ENCODE data around the gene DNM3. TPM values are rescaled to one million over a fixed set of nuclear protein-coding genes. Genes with fewer than 3 reads are reported as not detected.

The DNM3 gene
- total and polyA plus RNA-seq, 9 of the 15 experiments (the other 6 are each of a cell fraction or from before 2014, with no cell fraction given): 0.08 to 0.36 (median 0.22) TPM; not detected in 1

DNA sequence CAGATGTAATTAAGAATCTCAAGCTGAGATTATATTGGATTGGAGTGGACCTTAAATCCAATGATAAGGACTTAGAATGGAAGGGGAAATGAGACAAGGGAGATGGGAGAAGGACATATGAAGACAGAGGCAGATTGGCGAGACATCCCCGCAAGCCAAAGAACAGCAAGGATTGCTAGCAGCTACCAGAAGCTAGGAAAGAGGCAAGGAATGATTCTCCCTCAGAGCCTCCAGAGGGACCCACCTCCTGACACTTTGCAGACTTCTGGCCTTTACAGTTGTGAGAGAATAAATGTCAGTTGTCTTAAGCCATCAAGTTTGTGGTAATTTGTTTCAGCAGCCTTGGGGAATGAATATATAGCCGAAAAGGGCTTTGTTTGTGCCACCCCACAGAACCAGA, 39.1 kb upstream of the DNM3 start:
- no peak overlapping the region for H3K4me3 ChIP-seq
- no peak for TF ChIP-seq ZNF830 (CRISPR knock-in tag; IDR thresholded peaks at IDR 0.05)
- no peak for TF ChIP-seq FOXO4 (CRISPR knock-in tag; IDR thresholded peaks at IDR 0.05)
- no peak for TF ChIP-seq POLR2G (IDR thresholded peaks at IDR 0.05; ENCODE audit: low read depth, low read length)
- TF ChIP-seq CREM (IDR thresholded peaks at IDR 0.05; ENCODE audit: low read depth): no peak
- no peak for TF ChIP-seq NFATC3 (IDR thresholded peaks at IDR 0.05)
- no peak for TF ChIP-seq GATA2 (CRISPR knock-in tag; IDR thresholded peaks at IDR 0.05)
- TF ChIP-seq, protein P1, sequence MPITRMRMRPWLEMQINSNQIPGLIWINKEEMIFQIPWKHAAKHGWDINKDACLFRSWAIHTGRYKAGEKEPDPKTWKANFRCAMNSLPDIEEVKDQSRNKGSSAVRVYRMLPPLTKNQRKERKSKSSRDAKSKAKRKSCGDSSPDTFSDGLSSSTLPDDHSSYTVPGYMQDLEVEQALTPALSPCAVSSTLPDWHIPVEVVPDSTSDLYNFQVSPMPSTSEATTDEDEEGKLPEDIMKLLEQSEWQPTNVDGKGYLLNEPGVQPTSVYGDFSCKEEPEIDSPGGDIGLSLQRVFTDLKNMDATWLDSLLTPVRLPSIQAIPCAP (CRISPR knock-in tag; IDR thresholded peaks at IDR 0.05; ENCODE audit: borderline replicate concordance): no peak
- no peak for TF ChIP-seq XRCC3 (IDR thresholded peaks at IDR 0.05)
- no peak for TF ChIP-seq ZNF239 (CRISPR knock-in tag; IDR thresholded peaks at IDR 0.05)
- TF ChIP-seq CHCHD3 (CRISPR knock-in tag; IDR thresholded peaks at IDR 0.05): no peak
- no peak for TF ChIP-seq SAP30 (IDR thresholded peaks at IDR 0.05; ENCODE audit: borderline replicate concordance, insufficient read depth, low read depth, low read length, poor library complexity, severe bottlenecking)
- no peak for TF ChIP-seq ZNF140 (CRISPR knock-in tag; IDR thresholded peaks at IDR 0.05)
- no peak for TF ChIP-seq MAFK (IDR thresholded peaks at IDR 0.05; ENCODE audit: low read length)
- no peaks in the 10 kb centered on the region for H4K20me1 ChIP-seq (replicated peaks; ENCODE audit: control insufficient read depth, insufficient read depth, low read length)
- no peaks in the 10 kb centered on the region for H3K9me3 ChIP-seq (replicated peaks; ENCODE audit: control insufficient read depth, insufficient read depth, low read depth, low read length)
- H3K9ac ChIP-seq (ENCODE audit: insufficient read depth in 1 of 2, low read depth in 2 of 2, low read length in 2 of 2): no peak overlapping the region
- no peaks in the 10 kb centered on the region for H3K9me1 ChIP-seq (ENCODE audit: control insufficient read depth, insufficient read depth, low read length)
- ChIA-PET POLR2A (interaction anchor here (0.6 kb wide), 1 partner anchor 582 kb away, joined by 3 read pairs; no protein-coding TSS in a partner anchor), CTCF (ENCODE audit: low intra/inter-chr PET ratio) (interaction anchor here (1.3 to 2.7 kb wide), 3 partner anchors 49 to 597 kb away, joined by 3 to 19 read pairs (median 11); no protein-coding TSS in a partner anchor)
- ATAC-seq (no peak), DNase-seq (ENCODE audit: extremely low read depth in 1 of 4, low spot score in 3 of 4) (no peak), FAIRE-seq (no peak)
- in situ Hi-C loops (cut with MboI): loop anchor here (5.0 to 10.0 kb wide), 2 partner anchors 180 to 593 kb away; no protein-coding TSS in a partner anchor
- H3K4me1 ChIP-seq (replicated peaks in 1 of 2; ENCODE audit: control insufficient read depth in 2 of 2, insufficient read depth in 2 of 2, low read length in 2 of 2): peaks cover 0 to 3% of the 10 kb centered on the region in 2 experiments; a peak in 1 of 5 replicates
- BruUV-seq (replicated peaks): no TSS peak
- no peak overlapping the region for H2AFZ ChIP-seq (ENCODE audit: low read depth, low read length)
- peaks cover 9% of the 10 kb centered on the region; the same call in 1 of the 3 replicates for H3K36me3 ChIP-seq (ENCODE audit: control insufficient read depth, insufficient read depth, low read length)
- H3K27ac ChIP-seq (ENCODE audit: extremely low read depth, low read depth, low read length): no peak overlapping the region
- H3K27me3 ChIP-seq (ENCODE audit: control insufficient read depth in 2 of 2, insufficient read depth in 2 of 2, low read length in 2 of 2): no peaks in the 10 kb centered on the region
- intact Hi-C loops (cut with micrococcal nuclease): loop anchor here (2.0 to 5.0 kb wide), 2 partner anchors 595 to 627 kb away; no protein-coding TSS in a partner anchor
- 81% methylated on average over 3 of the region's 3 CpGs for WGBS (ENCODE audit: insufficient coverage, low coverage, missing lambda C conversion rate)
- H3K4me2 ChIP-seq (ENCODE audit: insufficient read depth, low read length): no peak overlapping the region
- no peaks in the 10 kb centered on the region for H3K79me2 ChIP-seq (ENCODE audit: control insufficient read depth, insufficient read depth, low read length)
